Muscle of back (tissue), 11 donors: Measurements from ENCODE around the gene BMP6. TPM values are rescaled to one million over a fixed set of nuclear protein-coding genes. Genes with fewer than 3 reads are reported as not detected.

Source experiments
- DNase-seq, 3 donors: peaks; one replicate each; pipeline versions ENCODE4 v3.0.0 to v3.0.0-alpha.2; 2013
- polyA plus RNA-seq, 10 donors: library from polyadenylated mRNA; unstranded; fragments of 120-200 nt; gene quantifications; one replicate each; pipeline ENCODE4 v1.2.1, GENCODE V29; 2013; ENCODE audit not compliant: insufficient read length in 10 of 10

The BMP6 gene
- polyA plus RNA-seq, 10 donors = 0.87 to 2.6 (median 1.5) TPM

GRCh38 chr6:7707787-7708186 is 18.1 kb upstream of the BMP6 start:
- DNase-seq = no peak

- DNase-seq = no peak
These were observed 6.5 kb upstream of the BMP6 start for GRCh38 chr6:7719364-7719850.

GRCh38 chr6:7720346-7720745 is 5.6 kb upstream of the BMP6 start:
- DNase-seq = no peak

GRCh38 chr6:7721649-7722048 is 4.2 kb upstream of the BMP6 start:
- peak in 2 of 3 donors; percentile 35 to 65 for DNase-seq

GRCh38 chr6:7723041-7723447 is 2.9 kb upstream of the BMP6 start:
- DNase-seq = peak; percentile 64 to 89 (median 83)

GRCh38 chr6:7723554-7723953 is 2.3 kb upstream of the BMP6 start:
- no peak for DNase-seq

GRCh38 chr6:7725412-7725811 is 487 bp upstream of the BMP6 start:
- DNase-seq = peak in 1 of 3 donors; percentile 13

- DNase-seq = peak in 2 of 3 donors; percentile 10 to 62
These were observed 652 bp downstream of the BMP6 start for GRCh38 chr6:7726416-7727085.

GRCh38 chr6:7727086-7727945 is 1.4 kb downstream of the BMP6 start:
- peak in 2 of 3 donors; percentile 30 to 80 for DNase-seq

GRCh38 chr6:7727946-7728854 is 2.3 kb downstream of the BMP6 start:
- peak in 2 of 3 donors; percentile 40 to 65 for DNase-seq

GRCh38 chr6:7728855-7729590 is 3.1 kb downstream of the BMP6 start:
- peak in 1 of 3 donors; percentile 10 for DNase-seq

GRCh38 chr6:7730001-7730783 is 4.3 kb downstream of the BMP6 start:
- no peak for DNase-seq

- DNase-seq = peak in 1 of 3 donors; percentile 51
These were observed 4.9 kb downstream of the BMP6 start for GRCh38 chr6:7730784-7731227.

GRCh38 chr6:7731294-7731693 is 5.4 kb downstream of the BMP6 start:
- DNase-seq = no peak

GRCh38 chr6:7732228-7732627 is 6.3 kb downstream of the BMP6 start:
- no peak for DNase-seq

GRCh38 chr6:7734707-7735383 is 8.9 kb downstream of the BMP6 start:
- no peak for DNase-seq

- no peak for DNase-seq
These were observed 11.2 kb downstream of the BMP6 start for GRCh38 chr6:7737106-7737505.

GRCh38 chr6:7737867-7738266 is 12.0 kb downstream of the BMP6 start:
- no peak for DNase-seq

- DNase-seq = no peak
These were observed 16.4 kb downstream of the BMP6 start for GRCh38 chr6:7742223-7742785.
